IMR-90 (cell line): Measurements from ENCODE around the gene GGA3. TPM values are rescaled to one million over a fixed set of nuclear protein-coding genes. Genes with fewer than 3 reads are reported as not detected.

ENCODE experiments used
- ATAC-seq: fragments of 200-7000 bp; cut with Tn5 transposase; 2 replicates; pipeline ENCODE4 v1.9.1; 2020; ENCODE audit warnings: low read depth, mild to moderate bottlenecking, moderate library complexity
- BruUV-seq: library from RNA; stranded (reverse); fragments of 400-500 nt; replicated peaks from 2 replicates; lab custom pipeline; 2021; lab: Mats Ljungman, UMichigan
- CTCF ChIA-PET: fragments of 300-600 bp; formaldehyde crosslinking; extraction: SDS; loops from one replicate; lab custom pipeline; 2021; ENCODE audit warnings: antibody characterized with exemption; lab: Yijun Ruan, JAX
- POLR2A ChIA-PET: fragments of 300-600 bp; sonication (Branson Sonifier 250); formaldehyde crosslinking; loops from one replicate; lab custom pipeline; 2022; ENCODE audit warnings: antibody characterized with exemption; ENCODE audit not compliant: unreplicated experiment; lab: Charles Lee
- DNase-seq: peaks from one replicate; pipeline ENCODE4 v3.0.0; 2013
- H2AFZ ChIP-seq: replicated peaks from 2 replicates; pipeline ENCODE3; 2013; ENCODE audit warnings: low read length, mild to moderate bottlenecking; ENCODE audit not compliant: poor library complexity
- H2AK5ac ChIP-seq: 2 replicates; pipeline ENCODE4 v1.6.1; 2013; ENCODE audit warnings: low read depth, low read length, inconsistent platforms
- H2AK9ac ChIP-seq: replicated peaks from 2 replicates; pipeline ENCODE3; 2013; ENCODE audit warnings: mild to moderate bottlenecking, low read depth, low read length, moderate library complexity; ENCODE audit not compliant: poor library complexity
- H2BK120ac ChIP-seq: 2 replicates; pipeline ENCODE4 v1.6.1; 2013; ENCODE audit warnings: low read depth, low read length, inconsistent platforms
- H2BK15ac ChIP-seq: 3 replicates; pipeline ENCODE4 v1.6.1; 2013; ENCODE audit warnings: low read depth, low read length, inconsistent platforms
- H2BK20ac ChIP-seq: 2 replicates; pipeline ENCODE4 v1.6.1; 2013; ENCODE audit warnings: low read depth, mild to moderate bottlenecking, inconsistent platforms, low read length, moderate library complexity
- H2BK5ac ChIP-seq: 2 replicates; pipeline ENCODE4 v1.6.1; 2013; ENCODE audit warnings: mild to moderate bottlenecking, low read depth, low read length, inconsistent platforms; ENCODE audit not compliant: poor library complexity, severe bottlenecking
- H3K14ac ChIP-seq: replicated peaks from 2 replicates; pipeline ENCODE4 v1.6.1; 2013; ENCODE audit warnings: low read depth, low read length, inconsistent platforms
- H3K18ac ChIP-seq: 2 replicates; pipeline ENCODE4 v1.6.1; 2013; ENCODE audit warnings: low read depth, low read length, control low read depth
- H3K23ac ChIP-seq: 2 replicates; pipeline ENCODE4 v1.6.1; 2013; ENCODE audit warnings: low read depth, low read length, inconsistent platforms
- H3K27ac ChIP-seq: 2 replicates; pipeline ENCODE4 v1.5.1; 2013; ENCODE audit warnings: mild to moderate bottlenecking, control low read depth, low read length; ENCODE audit not compliant: insufficient read depth
- H3K27me3 ChIP-seq: 2 replicates; pipeline ENCODE4 v1.6.1; 2013; ENCODE audit warnings: low read length; ENCODE audit not compliant: control insufficient read depth, insufficient read depth
- H3K36me3 ChIP-seq: 2 replicates; pipeline ENCODE4 v1.6.1; 2013; ENCODE audit warnings: low read length, mixed read lengths; ENCODE audit not compliant: control insufficient read depth, insufficient read depth
- H3K4ac ChIP-seq: 2 replicates; pipeline ENCODE4 v1.6.1; 2013; ENCODE audit warnings: low read depth, low read length, inconsistent platforms
- H3K4me1 ChIP-seq: 2 replicates; pipeline ENCODE4 v1.6.1; 2013; ENCODE audit warnings: low read length, mixed read lengths; ENCODE audit not compliant: control insufficient read depth, insufficient read depth
- H3K4me2 ChIP-seq: 2 replicates; pipeline ENCODE4 v1.6.1; 2013; ENCODE audit warnings: low read depth, mild to moderate bottlenecking, control low read depth, low read length, moderate library complexity
- H3K4me3 ChIP-seq: 2 replicates; pipeline ENCODE4 v1.5.1; 2013; ENCODE audit warnings: low read depth, mild to moderate bottlenecking, control low read depth, low read length, moderate library complexity; ENCODE audit not compliant: insufficient read depth
- H3K56ac ChIP-seq: 2 replicates; pipeline ENCODE4 v1.6.1; 2013; ENCODE audit warnings: low read length, inconsistent platforms; ENCODE audit not compliant: insufficient read depth; ENCODE audit errors: extremely low read depth
- H3K79me1 ChIP-seq, 2 experiments: 2 replicates each; pipeline ENCODE4 v1.6.1; 2013; ENCODE audit warnings: low read length in 2 of 2, inconsistent platforms in 1 of 2, low read depth in 1 of 2
- H3K9ac ChIP-seq: 2 replicates; pipeline ENCODE4 v1.6.1; 2013; ENCODE audit warnings: low read depth, low read length, control low read depth
- H3K9me1 ChIP-seq: 2 replicates; pipeline ENCODE4 v1.6.1; 2013; ENCODE audit warnings: low read length, inconsistent platforms; ENCODE audit not compliant: insufficient read depth
- H3K9me3 ChIP-seq: 2 replicates; pipeline ENCODE4 v1.6.1; 2013; ENCODE audit warnings: low read length; ENCODE audit not compliant: control insufficient read depth, insufficient read depth
- H4K20me1 ChIP-seq: 2 replicates; pipeline ENCODE4 v1.6.1; 2013; ENCODE audit warnings: low read length, inconsistent platforms; ENCODE audit not compliant: insufficient read depth
- H4K5ac ChIP-seq: 2 replicates; pipeline ENCODE4 v1.6.1; 2013; ENCODE audit warnings: mild to moderate bottlenecking, low read depth, low read length, control low read depth
- H4K8ac ChIP-seq, 2 experiments: 2 replicates each; pipeline ENCODE4 v1.6.1; 2013; ENCODE audit warnings: low read depth in 2 of 2, low read length in 2 of 2, control low read depth in 1 of 2, inconsistent platforms in 1 of 2
- H4K91ac ChIP-seq: 2 replicates; pipeline ENCODE4 v1.6.1; 2013; ENCODE audit warnings: low read depth, low read length, inconsistent platforms; ENCODE audit not compliant: insufficient read depth
- BHLHE40 ChIP-seq: fragments of 150-350 bp; IDR thresholded peaks from 2 replicates; pipeline ENCODE4 v1.6.1; 2016; ENCODE audit warnings: mild to moderate bottlenecking, low read depth, low read length
- CEBPB ChIP-seq: IDR thresholded peaks from 2 replicates; pipeline ENCODE4 v1.6.1; 2012; ENCODE audit warnings: low read depth, low read length, improper control_type of control experiment
- CHD1 ChIP-seq: IDR thresholded peaks from 2 replicates; pipeline ENCODE4 v1.6.1; 2012; ENCODE audit warnings: low read depth, low read length, improper control_type of control experiment
- CTCF ChIP-seq: conservative IDR thresholded peaks from 2 replicates; pipeline ENCODE4 v1.5.1; 2012; ENCODE audit warnings: mild to moderate bottlenecking, low read depth, low read length, improper control_type of control experiment
- FOS ChIP-seq: fragments of 150-350 bp; IDR thresholded peaks from 2 replicates; pipeline ENCODE4 v1.6.1; 2016; ENCODE audit warnings: low read depth, low read length
- MAFK ChIP-seq: IDR thresholded peaks from 2 replicates; pipeline ENCODE4 v1.6.1; 2012; ENCODE audit warnings: low read depth, low read length, improper control_type of control experiment
- MAZ ChIP-seq: IDR thresholded peaks from 2 replicates; pipeline ENCODE4 v1.6.1; 2012; ENCODE audit warnings: low read depth, mild to moderate bottlenecking, low read length, improper control_type of control experiment, moderate library complexity, borderline replicate concordance
- MXI1 ChIP-seq: IDR thresholded peaks from 2 replicates; pipeline ENCODE4 v1.6.1; 2012; ENCODE audit warnings: low read depth, mild to moderate bottlenecking, low read length, moderate library complexity, borderline replicate concordance
- NFE2L2 ChIP-seq: fragments of 150-350 bp; IDR thresholded peaks from 2 replicates; pipeline ENCODE4 v1.6.1; 2016; ENCODE audit warnings: low read depth, mild to moderate bottlenecking, low read length
- POLR2A ChIP-seq: IDR thresholded peaks from 2 replicates; pipeline ENCODE4 v1.6.1; 2012; ENCODE audit warnings: mild to moderate bottlenecking, low read depth, low read length
- RAD21 ChIP-seq: IDR thresholded peaks from 2 replicates; pipeline ENCODE4 v1.6.1; 2012; ENCODE audit warnings: low read length, improper control_type of control experiment
- RCOR1 ChIP-seq: IDR thresholded peaks from 2 replicates; pipeline ENCODE4 v1.6.1; 2012; ENCODE audit warnings: mild to moderate bottlenecking, low read length, improper control_type of control experiment; ENCODE audit not compliant: insufficient replicate concordance
- RFX5 ChIP-seq: IDR thresholded peaks from 2 replicates; pipeline ENCODE4 v1.8.0; 2012; ENCODE audit warnings: low read depth, mild to moderate bottlenecking, low read length, moderate library complexity
- SMC3 ChIP-seq: fragments of 150-350 bp; IDR thresholded peaks from 2 replicates; pipeline ENCODE4 v1.6.1; 2016; ENCODE audit warnings: low read depth, mild to moderate bottlenecking, antibody characterized with exemption, low read length, moderate library complexity
- WGBS, 2 experiments: methylation state at CpG; one replicate each; pipeline versions ENCODE4 v1.1.5 to v1.1.7; 2013; ENCODE audit warnings: missing lambda C conversion rate in 2 of 2; ENCODE audit not compliant: insufficient read length in 1 of 2; ENCODE audit errors: extremely low coverage in 2 of 2; 5-methylcytosine and 5-hydroxymethylcytosine counted together
- dilution Hi-C: fragments of 300-500 bp; cut with HindIII; formaldehyde crosslinking; loops from one replicate; pipeline ENCODE4 v1.14.3; 2018; ENCODE audit warnings: low sequenced_read_pairs; ENCODE audit not compliant: unreplicated experiment
- in situ Hi-C: fragments of 300-500 bp; cut with MboI; formaldehyde crosslinking; loops from 3 replicates; pipeline ENCODE4 v1.14.3; 2019; ENCODE audit warnings: low sequenced_read_pairs, inconsistent platforms, mixed read lengths
- intact Hi-C: fragments of 100-400 bp; cut with micrococcal nuclease; formaldehyde crosslinking; loops from 2 replicates; pipeline ENCODE4 v1.10.0; 2022
- polyA plus RNA-seq, 3 experiments: library from polyadenylated mRNA; depleted of rRNA; stranded (reverse); fragments of >200 nt; gene quantifications; 2 replicates each; pipeline ENCODE4 v1.2.3, GENCODE V29; 2012; ENCODE audit warnings: low replicate concordance in 1 of 3
- total RNA-seq: library from RNA; depleted of rRNA; stranded (reverse); fragments of >200 nt; gene quantifications from 2 replicates; pipeline ENCODE4 v1.2.3, GENCODE V29; 2012
- TF ChIP-seq, protein P1 (sequence below): fragments of 150-350 bp; IDR thresholded peaks from 2 replicates; pipeline ENCODE4 v1.6.1; 2017; ENCODE audit warnings: mild to moderate bottlenecking, antibody characterized with exemption, low read length, low read depth
- TF ChIP-seq, protein P2 (sequence below): fragments of 150-350 bp; IDR thresholded peaks from 2 replicates; pipeline ENCODE4 v1.6.1; 2016; ENCODE audit warnings: low read depth, mild to moderate bottlenecking, low read length, moderate library complexity, borderline replicate concordance

GGA3 gene
- total and polyA plus RNA-seq, 2 of the 4 experiments (the other 2 are of a cell fraction) = 15.1 to 35.2 TPM

- no peak overlapping the region for H3K14ac ChIP-seq
- peak overlapping the region; percentile 97 for H2AFZ ChIP-seq
- no peaks in the 10 kb centered on the region for H3K9me3 ChIP-seq
- H3K4me3 ChIP-seq = 0 out of 2 replicates have a peak overlapping the region, but pooled peaks have one; percentile 81
- no peak for DNase-seq
- H3K18ac ChIP-seq = no peak overlapping the region
- H4K8ac ChIP-seq = no peak overlapping the region
- H2AK5ac ChIP-seq = no peak overlapping the region
- POLR2A ChIA-PET = interaction anchor here (0.6 kb wide), 1 partner anchor 124 kb away, joined by 10 read pairs; no protein-coding TSS in a partner anchor
- TF ChIP-seq CHD1 (no peak), MAZ (no peak), FOS (no peak), POLR2A (no peak), CEBPB (no peak), MXI1 (no peak), RCOR1 (no peak), MAFK (no peak), SMC3 (no peak), RAD21 (no peak), CTCF (no peak), BHLHE40 (no peak), RFX5 (no peak), NFE2L2 (no peak)
- TF ChIP-seq, protein P1, sequence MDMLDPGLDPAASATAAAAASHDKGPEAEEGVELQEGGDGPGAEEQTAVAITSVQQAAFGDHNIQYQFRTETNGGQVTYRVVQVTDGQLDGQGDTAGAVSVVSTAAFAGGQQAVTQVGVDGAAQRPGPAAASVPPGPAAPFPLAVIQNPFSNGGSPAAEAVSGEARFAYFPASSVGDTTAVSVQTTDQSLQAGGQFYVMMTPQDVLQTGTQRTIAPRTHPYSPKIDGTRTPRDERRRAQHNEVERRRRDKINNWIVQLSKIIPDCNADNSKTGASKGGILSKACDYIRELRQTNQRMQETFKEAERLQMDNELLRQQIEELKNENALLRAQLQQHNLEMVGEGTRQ = no peak
- TF ChIP-seq, protein P2, sequence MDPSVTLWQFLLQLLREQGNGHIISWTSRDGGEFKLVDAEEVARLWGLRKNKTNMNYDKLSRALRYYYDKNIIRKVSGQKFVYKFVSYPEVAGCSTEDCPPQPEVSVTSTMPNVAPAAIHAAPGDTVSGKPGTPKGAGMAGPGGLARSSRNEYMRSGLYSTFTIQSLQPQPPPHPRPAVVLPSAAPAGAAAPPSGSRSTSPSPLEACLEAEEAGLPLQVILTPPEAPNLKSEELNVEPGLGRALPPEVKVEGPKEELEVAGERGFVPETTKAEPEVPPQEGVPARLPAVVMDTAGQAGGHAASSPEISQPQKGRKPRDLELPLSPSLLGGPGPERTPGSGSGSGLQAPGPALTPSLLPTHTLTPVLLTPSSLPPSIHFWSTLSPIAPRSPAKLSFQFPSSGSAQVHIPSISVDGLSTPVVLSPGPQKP = no peak
- H4K20me1 ChIP-seq = no peaks in the 10 kb centered on the region; the same call in none of the 2 replicates
- BruUV-seq = no TSS peak
- CTCF ChIA-PET = interaction anchor here (1.1 to 3.2 kb wide), 4 partner anchors 8 to 143 kb away, joined by 3 to 18 read pairs (median 10); partner anchors contain the start of genes GGA3, MRPS7 and SLC25A19
- no peak overlapping the region; the same call in 1 of the 2 replicates for H3K4ac ChIP-seq
- no peak overlapping the region for H2BK20ac ChIP-seq
- H3K27ac ChIP-seq = no peak overlapping the region; the same call in 1 of the 2 replicates
- H2BK5ac ChIP-seq = no peak overlapping the region
- dilution Hi-C loops = no loop called here
- no CpG with 5 or more reads among the region's 6 CpGs for WGBS, 2 experiments
- H2BK120ac ChIP-seq = no peak overlapping the region
- H3K23ac ChIP-seq = 0 out of 2 replicates have a peak overlapping the region, but pooled peaks have one; percentile 37
- H2AK9ac ChIP-seq = peak overlapping the region; percentile 90
- H4K91ac ChIP-seq = no peak overlapping the region
- no peak overlapping the region for H2BK15ac ChIP-seq
- H3K4me1 ChIP-seq = peaks cover 14% of the 10 kb centered on the region
- intact Hi-C loops = loop anchor here (1.0 to 10.0 kb wide), 3 partner anchors 135 to 245 kb away; partner anchors contain the start of genes CASKIN2, GRB2 and TSEN54
- peak overlapping the region; percentile 88 for H3K4me2 ChIP-seq
- peaks cover 4 to 11% of the 10 kb centered on the region in 2 experiments; a peak in 3 of 4 replicates for H3K79me1 ChIP-seq
- H3K9ac ChIP-seq = no peak overlapping the region
- ATAC-seq = no peak
- 0 out of 2 replicates have a peak, but pooled peaks cover 8% of the 10 kb centered on the region for H3K9me1 ChIP-seq
- in situ Hi-C loops = no loop called here
- no peaks in the 10 kb centered on the region for H3K27me3 ChIP-seq
- peaks cover 18% of the 10 kb centered on the region for H3K36me3 ChIP-seq
- no peak overlapping the region for H3K56ac ChIP-seq
- H4K5ac ChIP-seq = no peak overlapping the region
Measured at GRCh38 chr17:75269844-75270217, 8.4 kb upstream of the GGA3 start.
